Hypothalamus (tissue), 51 donors: ENCODE results near the gene OR51T1.
"Not testable (repeated sequence)": the region's sequence is repeated elsewhere in the genome, so short reads cannot be mapped to it uniquely, and the experiment has no call there.

Experiments used
- DNase-seq, 51 donors: peaks; one replicate each; lab custom pipeline; 2025; lab: John Stamatoyannopoulos, UW

Gene OR51T1, protein sequence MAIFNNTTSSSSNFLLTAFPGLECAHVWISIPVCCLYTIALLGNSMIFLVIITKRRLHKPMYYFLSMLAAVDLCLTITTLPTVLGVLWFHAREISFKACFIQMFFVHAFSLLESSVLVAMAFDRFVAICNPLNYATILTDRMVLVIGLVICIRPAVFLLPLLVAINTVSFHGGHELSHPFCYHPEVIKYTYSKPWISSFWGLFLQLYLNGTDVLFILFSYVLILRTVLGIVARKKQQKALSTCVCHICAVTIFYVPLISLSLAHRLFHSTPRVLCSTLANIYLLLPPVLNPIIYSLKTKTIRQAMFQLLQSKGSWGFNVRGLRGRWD

GRCh38 chr11:4881860-4882500, at the start of gene OR51T1:
TSS of gene OR51T1 (plus strand) at chr11:4881900. CDS start at chr11:4881900, 0 bp downstream.
- no peak for DNase-seq

- no peak for DNase-seq
These were observed 41.7 kb upstream of the OR51T1 start for GRCh38 chr11:4839851-4840549.

DNA sequence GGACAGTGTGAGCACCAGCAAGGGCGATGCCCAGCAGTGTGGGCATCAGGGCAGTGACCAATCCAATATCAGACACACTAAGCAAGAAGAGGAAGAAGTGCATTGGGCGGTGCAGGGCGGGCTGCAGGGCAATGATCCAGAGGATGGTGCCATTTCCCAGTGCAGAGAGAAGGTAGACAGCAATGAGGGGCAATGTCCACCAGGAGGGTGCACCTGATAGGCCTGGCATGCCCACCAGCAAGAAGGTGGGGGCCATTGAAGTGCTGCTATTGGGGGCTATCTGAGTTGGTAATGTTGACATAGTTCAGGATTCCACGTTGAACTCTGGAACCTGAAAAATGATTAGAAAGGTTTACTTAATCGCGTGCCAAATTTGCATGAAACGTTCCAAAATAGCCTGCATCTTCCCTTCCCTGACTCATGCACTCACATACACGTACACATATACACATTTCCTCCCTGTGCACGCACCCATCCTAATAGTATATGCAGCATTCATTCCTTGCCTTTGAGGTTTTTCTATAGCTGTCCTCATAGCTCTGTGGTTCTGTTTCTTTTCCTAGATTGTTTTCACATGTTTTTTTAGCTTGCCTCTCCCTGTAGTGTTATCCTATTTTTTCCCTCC, 32.7 kb upstream of the OR51T1 start, which contains the start of gene OR51S1:
Gene OR51S1, minus strand, starts transcription at position 301 of the 625 bp plus-strand sequence. Its CDS starts 0 bp downstream, at position 301.
- no peak for DNase-seq

DNA sequence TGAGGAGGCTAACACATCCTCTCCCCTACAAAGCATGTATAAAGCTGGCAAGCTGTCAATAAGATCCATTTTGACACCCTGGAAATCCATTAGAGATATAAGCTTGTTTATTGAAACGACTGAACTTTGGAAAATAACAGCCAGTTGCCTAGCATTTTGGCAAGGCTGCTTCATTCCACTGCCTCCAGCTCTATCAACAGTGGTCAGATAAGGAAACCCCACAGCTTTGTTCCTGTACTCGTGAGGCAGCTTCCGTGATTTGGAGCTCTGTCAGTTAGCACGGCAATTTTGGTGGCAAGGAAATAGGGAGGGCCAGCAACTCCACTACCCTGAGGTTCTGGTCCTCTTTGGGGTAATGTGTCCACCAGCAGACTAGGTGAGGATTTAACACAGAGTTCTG, 30.7 kb upstream of the OR51T1 start:
- DNase-seq = no peak

DNA sequence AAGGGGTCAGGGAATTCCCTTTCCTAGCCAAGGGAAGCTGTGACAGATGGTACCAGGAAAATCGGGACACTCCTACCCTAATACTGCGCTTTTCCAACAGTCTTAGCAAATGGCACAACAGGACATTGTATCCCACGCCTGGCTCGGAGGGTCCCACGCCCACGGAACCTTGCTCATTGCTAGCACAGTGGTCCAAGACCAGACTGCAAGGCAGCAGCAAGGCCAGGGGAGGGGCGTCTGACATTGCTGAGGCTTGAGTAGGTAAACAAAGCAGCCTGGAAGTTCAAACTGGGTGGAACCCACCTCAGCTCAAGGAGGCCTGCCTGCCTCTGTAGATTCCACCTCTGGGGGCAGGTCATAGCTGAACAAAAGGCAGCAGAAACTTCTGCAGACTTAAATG, 27.4 kb upstream of the OR51T1 start:
- DNase-seq = not testable (repeated sequence)

DNA sequence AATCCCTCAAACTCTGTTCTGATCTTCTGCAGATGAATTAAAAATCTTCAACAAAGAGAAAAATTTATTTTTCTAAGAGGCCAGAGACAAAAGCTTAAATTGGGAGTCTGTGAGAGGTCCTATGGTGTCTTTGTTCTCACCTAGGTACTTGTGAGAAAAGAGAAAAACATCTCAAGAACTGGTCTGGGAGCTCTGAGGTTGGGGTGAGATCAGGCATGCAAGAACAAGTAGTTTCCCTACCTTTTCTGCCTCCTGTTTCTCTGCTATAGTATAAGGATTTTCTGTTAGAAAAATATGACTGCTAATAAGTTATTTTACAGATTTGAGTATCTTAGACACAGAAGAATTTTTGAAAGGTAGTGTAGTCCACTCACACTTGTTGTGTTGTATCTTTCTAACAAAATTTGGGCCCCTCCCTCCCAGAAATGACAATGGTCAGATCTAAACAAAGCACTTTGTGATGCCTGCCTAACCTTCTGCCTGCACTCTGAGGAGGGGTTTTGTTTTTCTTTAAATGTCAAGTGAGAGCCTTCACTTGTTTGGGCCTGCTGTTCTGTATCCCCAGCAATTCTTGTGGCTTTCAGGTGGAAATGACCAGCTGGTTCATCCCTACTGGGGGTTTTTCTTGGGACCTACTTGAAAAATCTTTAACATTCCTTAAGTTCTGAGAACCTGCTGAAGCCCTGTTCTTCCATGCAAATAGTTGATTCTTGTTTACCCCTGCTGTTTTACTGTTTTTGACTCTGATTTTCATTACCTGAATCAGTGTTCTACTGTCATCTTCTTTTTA, 19.1 kb upstream of the OR51T1 start:
- DNase-seq = no peak

DNA sequence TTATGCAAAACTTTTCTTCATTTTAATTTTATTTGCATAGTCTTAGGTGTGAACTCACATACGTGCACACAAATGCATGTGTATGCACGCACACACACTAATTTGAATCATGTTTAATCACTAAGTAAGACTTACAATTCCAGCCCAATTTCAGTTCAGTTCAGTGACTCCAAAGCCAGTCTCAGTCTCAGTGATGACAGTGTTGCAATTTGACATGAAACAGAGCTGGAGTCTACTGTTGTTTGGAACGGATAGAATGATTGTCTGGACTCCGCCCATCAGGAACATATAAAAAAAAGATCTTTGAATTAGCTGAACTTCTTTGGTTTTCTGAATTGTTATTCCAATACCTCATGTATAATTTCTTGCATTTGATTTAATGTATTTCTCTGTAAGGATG, 17.8 kb upstream of the OR51T1 start:
- no peak for DNase-seq

DNA sequence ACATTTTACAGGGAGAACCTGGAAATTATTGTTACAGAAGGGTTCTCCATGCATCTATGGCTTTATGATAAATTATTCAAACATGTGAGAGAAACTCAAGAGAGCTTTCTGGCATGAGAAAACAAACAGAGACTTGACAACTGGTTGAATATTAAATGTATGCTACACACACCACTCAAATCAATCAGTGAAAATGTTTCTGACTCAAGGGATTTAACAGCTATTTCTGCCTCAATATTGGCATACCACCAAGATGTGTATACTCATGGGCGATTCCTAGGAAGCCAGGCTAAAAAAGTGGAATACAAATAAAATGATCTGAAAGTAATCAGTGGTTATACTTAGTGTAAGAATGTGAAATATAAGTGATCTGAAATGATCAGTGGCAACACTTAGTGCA, 15.8 kb upstream of the OR51T1 start:
- DNase-seq = no peak

DNA sequence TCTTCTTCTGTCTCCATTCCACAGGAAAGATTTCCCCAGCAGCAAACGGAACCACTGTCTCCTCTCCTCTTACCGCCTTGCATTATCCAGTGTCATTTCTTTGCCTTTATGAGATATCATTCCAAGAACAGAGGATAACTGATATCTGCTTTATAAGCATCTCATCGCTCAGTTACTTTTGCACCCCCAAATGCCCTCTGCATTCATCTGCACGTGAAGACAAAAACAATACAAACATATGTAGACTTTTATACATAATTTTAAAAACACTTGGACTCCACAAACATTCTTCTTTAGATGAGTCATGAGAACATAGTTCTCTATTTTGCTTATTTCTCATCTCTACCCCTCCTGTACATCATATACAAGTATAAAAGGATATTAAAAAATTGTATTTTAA, 512 bp upstream of the OR51T1 start:
- no peak for DNase-seq

GRCh38 chr11:4882543-4882942, 843 bp downstream of the OR51T1 start:
- no peak for DNase-seq

- DNase-seq = no peak
These were observed 2.7 kb downstream of the OR51T1 start for GRCh38 chr11:4884361-4884760.

DNA sequence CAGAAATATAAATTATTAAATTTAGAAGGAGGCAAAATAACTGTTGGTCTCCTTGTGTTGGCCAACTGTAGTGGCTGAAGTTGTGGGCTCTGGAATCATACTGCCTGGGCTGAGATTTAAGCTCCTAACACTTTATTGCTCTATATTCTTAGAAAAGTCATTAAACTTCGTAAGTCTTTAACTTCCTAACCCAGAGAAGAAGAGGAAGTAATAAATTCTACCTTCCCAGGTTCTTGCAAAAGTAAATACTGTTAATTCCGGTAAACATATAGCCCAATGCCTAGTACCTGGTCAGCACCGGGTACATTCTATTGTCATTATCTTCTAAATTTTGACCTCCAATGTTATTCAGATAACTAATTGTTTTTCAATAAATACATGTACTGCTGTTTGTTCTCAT, 4.5 kb downstream of the OR51T1 start:
- DNase-seq = no peak

DNA sequence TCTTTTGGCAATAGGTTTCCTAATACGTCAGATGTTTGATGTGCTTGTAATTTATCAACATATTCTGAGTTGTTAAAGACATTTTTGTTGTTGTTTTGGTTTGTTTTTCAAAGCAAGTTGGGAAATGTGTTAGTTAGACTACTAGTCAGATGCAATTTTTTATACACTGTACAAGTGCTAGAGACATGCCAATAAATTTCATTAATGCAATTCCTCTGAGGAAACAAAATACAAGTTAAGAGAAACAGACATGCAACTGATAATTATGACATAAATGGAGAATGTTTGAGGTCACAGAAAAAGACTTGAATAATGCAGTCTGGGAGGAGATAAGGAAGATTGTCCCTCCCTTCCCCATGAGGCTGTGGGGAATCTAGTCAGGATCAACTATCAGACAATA, 5.9 kb downstream of the OR51T1 start:
- DNase-seq = no peak

- no peak for DNase-seq
These were observed 8.6 kb downstream of the OR51T1 start for GRCh38 chr11:4890279-4890678.

- DNase-seq = no peak
These were observed 10.4 kb downstream of the OR51T1 start for GRCh38 chr11:4891996-4892640.

- DNase-seq = no peak
These were observed 21.8 kb downstream of the OR51T1 start, which contains the start of gene OR51A7 for GRCh38 chr11:4903484-4903883. TSS of gene OR51A7 (plus strand) at chr11:4903783. CDS start at chr11:4907370, 3,587 bp downstream.

GRCh38 chr11:4916581-4916980, 34.9 kb downstream of the OR51T1 start:
- DNase-seq = no peak

- no peak for DNase-seq
These were observed 37.5 kb downstream of the OR51T1 start, which contains the start of gene OR51G2 for GRCh38 chr11:4919250-4919649. TSS of gene OR51G2 (minus strand) at chr11:4919350. CDS start at chr11:4915663, 3,687 bp downstream.

DNA sequence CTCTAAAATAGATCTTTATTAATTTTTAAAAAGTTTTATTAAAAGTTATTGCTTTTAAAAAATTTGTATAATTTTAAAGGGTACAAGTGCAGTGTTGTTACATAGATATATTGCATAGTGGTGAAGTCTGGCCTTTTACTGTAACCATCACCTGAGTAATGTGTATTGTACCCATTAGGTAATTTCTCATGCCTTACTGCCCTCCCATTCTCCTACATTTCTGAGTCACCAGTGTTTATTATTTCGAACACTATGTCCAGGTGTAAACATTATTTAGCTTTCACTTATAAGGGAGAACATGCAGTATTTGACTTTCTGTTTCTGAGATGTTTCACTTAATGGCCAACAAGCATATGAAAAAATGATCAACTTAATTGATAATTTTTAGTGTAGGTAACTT, 40.1 kb downstream of the OR51T1 start:
- no peak for DNase-seq

DNA sequence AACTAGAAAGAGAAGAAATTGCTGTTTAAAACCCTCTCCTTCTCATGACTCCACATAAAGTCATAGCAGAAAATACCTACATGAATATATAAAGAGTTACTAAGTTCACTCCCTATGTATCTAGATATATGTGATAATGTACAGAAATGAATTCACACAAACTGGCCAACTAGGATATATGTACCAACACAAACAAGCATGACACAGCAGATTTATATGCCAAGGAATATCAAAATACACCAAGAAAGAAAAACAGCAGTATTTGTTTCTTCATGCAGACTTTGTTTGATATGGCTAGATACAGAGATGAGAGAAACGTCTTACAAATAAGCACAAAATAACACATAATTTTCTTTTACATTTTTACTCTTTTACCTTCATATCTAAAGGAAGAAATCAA, 40.6 kb downstream of the OR51T1 start:
- no peak for DNase-seq
